CD4-positive, alpha-beta memory T cell (primary cell): ENCODE results near the gene PTPRH. TPM values are rescaled to one million over a fixed set of nuclear protein-coding genes. Genes with fewer than 3 reads are reported as not detected.

Source experiments
- CTCF ChIA-PET: fragments of 350-600 bp; sonication (Branson Sonifier 250); formaldehyde crosslinking; loops from one replicate; lab custom pipeline; 2021; ENCODE audit warnings: inconsistent platforms; ENCODE audit not compliant: partially characterized antibody; lab: Charles Lee
- POLR2A ChIA-PET: fragments of 350-600 bp; sonication (Branson Sonifier 250); formaldehyde crosslinking; loops from one replicate; lab custom pipeline; 2021; ENCODE audit not compliant: partially characterized antibody; lab: Charles Lee
- DNase-seq, 5 donors: peaks; one replicate each; pipeline versions ENCODE4 v3.0.0 to v3.0.0-alpha.2; 2020 to 2022; ENCODE audit warnings: mixed read lengths in 1 of 5
- H3K27ac ChIP-seq: one replicate; pipeline ENCODE4 v1.7.0; 2013; ENCODE audit warnings: low read depth, low read length
- H3K27me3 ChIP-seq: 2 replicates; pipeline ENCODE4 v1.7.0; 2013; ENCODE audit warnings: mild to moderate bottlenecking, low read length, moderate library complexity; ENCODE audit not compliant: insufficient read depth
- H3K36me3 ChIP-seq: 2 replicates; pipeline ENCODE4 v1.7.0; 2013; ENCODE audit warnings: mild to moderate bottlenecking, low read length, moderate library complexity; ENCODE audit not compliant: insufficient read depth
- H3K4me1 ChIP-seq: 2 replicates; pipeline ENCODE4 v1.7.0; 2013; ENCODE audit warnings: mild to moderate bottlenecking, low read length, moderate library complexity; ENCODE audit not compliant: insufficient read depth
- H3K4me3 ChIP-seq, 2 donors: one replicate each; pipeline ENCODE4 v1.7.0; 2013; ENCODE audit warnings: low read length in 2 of 2, mild to moderate bottlenecking in 1 of 2
- H3K9me3 ChIP-seq, 2 donors: one replicate each; pipeline ENCODE4 v1.7.0; 2013; ENCODE audit warnings: low read length in 2 of 2, control low read depth in 1 of 2; ENCODE audit not compliant: control insufficient read depth in 1 of 2
- H3K27ac Mint-ChIP-seq, 7 donors: one replicate each; pipeline ENCODE4 v1.8.0; 2020 to 2021; ENCODE audit warnings: mixed read lengths in 7 of 7, mild to moderate bottlenecking in 6 of 7, inconsistent platforms in 3 of 7, moderate library complexity in 3 of 7
- H3K27me3 Mint-ChIP-seq, 2 donors: one replicate each; pipeline ENCODE4 v1.8.0; 2020 to 2021; ENCODE audit warnings: mixed read lengths in 2 of 2
- H3K36me3 Mint-ChIP-seq, 2 donors: one replicate each; pipeline ENCODE4 v1.8.0; 2020 to 2021; ENCODE audit warnings: mixed read lengths in 2 of 2, inconsistent platforms in 1 of 2, mild to moderate bottlenecking in 1 of 2
- H3K4me1 Mint-ChIP-seq, 4 donors: one replicate each; pipeline ENCODE4 v1.8.0; 2020 to 2021; ENCODE audit warnings: mixed read lengths in 4 of 4, mild to moderate bottlenecking in 1 of 4
- H3K4me3 Mint-ChIP-seq, 8 donors: one replicate each; pipeline ENCODE4 v1.8.0; 2020 to 2021; ENCODE audit warnings: mixed read lengths in 8 of 8, mild to moderate bottlenecking in 7 of 8, moderate library complexity in 6 of 8, inconsistent platforms in 3 of 8
- H3K9me3 Mint-ChIP-seq, 8 donors: one replicate each; pipeline ENCODE4 v1.8.0; 2020 to 2021; ENCODE audit warnings: mixed read lengths in 8 of 8, mild to moderate bottlenecking in 5 of 8, inconsistent platforms in 3 of 8, moderate library complexity in 1 of 8
- intact Hi-C: fragments of 100-400 bp; cut with micrococcal nuclease; formaldehyde crosslinking; loops from one replicate; pipeline ENCODE4 v1.15.1; 2023
- polyA plus RNA-seq, 2 donors: library from polyadenylated mRNA; unstranded; fragments of 300-500 nt; fragmentation: Illumina TruSeq; gene quantifications; one replicate each; pipeline ENCODE4 v1.2.3, GENCODE V29; 2021
- total RNA-seq, 2 experiments: library from RNA; stranded (reverse); gene quantifications; one replicate each; pipeline ENCODE4 v1.2.3, GENCODE V29; 2021

PTPRH gene
- total and polyA plus RNA-seq, 4 experiments from 2014 or later = not detected

DNA sequence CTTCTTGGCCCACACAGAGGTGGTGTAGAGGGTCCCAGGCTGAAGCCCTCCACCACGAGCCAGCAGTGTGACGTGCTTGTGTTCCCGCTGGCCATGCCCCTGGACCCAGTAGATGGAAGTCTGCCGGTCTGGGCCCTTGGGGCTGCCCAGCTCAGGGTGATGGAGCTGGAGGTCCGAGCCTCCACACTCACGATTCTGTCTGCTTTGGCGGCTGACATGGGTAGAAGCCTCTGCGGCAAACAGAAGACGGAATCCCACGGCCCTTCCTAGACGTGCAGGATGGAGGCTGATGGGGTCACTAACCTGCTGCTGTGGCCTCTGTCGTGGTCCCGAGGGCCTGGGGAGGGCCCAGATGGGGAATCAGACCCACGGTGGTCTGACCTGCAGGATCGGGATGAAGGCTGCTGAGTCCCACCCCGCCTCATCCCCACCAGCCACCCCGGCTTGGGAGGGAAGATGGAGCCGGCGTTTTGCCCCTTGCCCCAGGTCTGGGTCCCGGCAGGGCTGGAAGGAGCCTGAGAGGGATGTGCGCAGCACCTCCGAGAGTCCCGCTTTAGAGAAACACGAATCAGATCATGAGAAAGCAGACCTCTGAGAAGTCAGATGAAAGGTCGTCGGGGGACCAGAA lies 14.9 kb upstream of the PTPRH start:
- no peak for DNase-seq
- no peaks in the 10 kb centered on the region for H3K27me3 Mint-ChIP-seq
- no peak overlapping the region for H3K27ac ChIP-seq
- ChIA-PET POLR2A (no interaction called here), CTCF (no interaction called here)
- H3K9me3 ChIP-seq = no peaks in the 10 kb centered on the region
- peaks cover 0 to 7% (median 1%) of the 10 kb centered on the region in 4 donors for H3K4me1 Mint-ChIP-seq
- H3K4me1 ChIP-seq = no peaks in the 10 kb centered on the region
- no peak overlapping the region for H3K4me3 ChIP-seq
- intact Hi-C loops = loop anchor here (5.0 kb wide), 1 partner anchor 33 kb away; the partner anchor contains the start of gene PPP6R1
- H3K36me3 Mint-ChIP-seq = peaks cover 18 to 31% of the 10 kb centered on the region in 2 donors
- H3K9me3 Mint-ChIP-seq = peaks cover 0 to 11% (median 3%) of the 10 kb centered on the region in 8 donors
- no peak overlapping the region for H3K4me3 Mint-ChIP-seq
- peaks cover 11% of the 10 kb centered on the region for H3K36me3 ChIP-seq
- no peak overlapping the region for H3K27ac Mint-ChIP-seq
- H3K27me3 ChIP-seq = no peaks in the 10 kb centered on the region

DNA sequence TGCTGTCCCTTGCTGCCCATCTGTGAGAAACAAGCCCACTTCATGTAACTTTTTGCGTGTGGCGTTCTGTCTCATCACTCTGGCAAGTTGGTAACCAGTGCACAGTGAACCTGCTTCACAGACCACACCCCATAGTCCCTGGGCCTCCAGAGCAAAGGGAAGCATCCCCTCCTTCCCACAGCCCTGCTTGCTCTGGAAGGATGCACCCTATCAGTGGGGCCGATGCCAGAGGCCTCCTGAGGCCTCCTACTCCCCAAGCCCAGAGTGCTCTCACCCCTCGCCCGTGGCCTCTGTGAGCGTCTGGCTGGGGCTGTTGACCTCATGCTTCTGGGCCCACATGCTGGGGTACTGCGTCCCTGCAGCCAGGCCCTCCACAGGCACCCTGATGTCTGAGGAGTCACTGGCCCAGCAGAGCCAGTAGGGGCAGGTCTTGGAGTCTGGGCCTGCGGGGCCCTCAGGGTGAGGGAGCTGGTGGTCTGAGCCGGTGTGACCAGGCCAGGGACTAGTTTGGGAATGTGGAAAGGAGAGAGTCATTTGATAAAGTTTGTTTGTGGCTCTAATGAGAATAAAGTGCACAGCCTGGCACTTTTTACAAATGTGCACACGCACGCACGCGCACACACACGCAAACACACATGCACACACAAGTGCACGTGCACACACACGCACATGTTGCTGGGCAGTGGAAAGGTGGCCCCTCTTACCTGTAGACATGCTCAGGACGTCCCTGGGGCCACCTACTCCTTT lies 14.2 kb upstream of the PTPRH start:
- H3K9me3 Mint-ChIP-seq = peaks cover 0 to 11% (median 3%) of the 10 kb centered on the region in 8 donors
- intact Hi-C loops = loop anchor here (5.0 kb wide), 1 partner anchor 34 kb away; the partner anchor contains the start of gene PPP6R1
- H3K4me1 Mint-ChIP-seq = peaks cover 0 to 7% (median 1%) of the 10 kb centered on the region in 4 donors

GRCh38 chr19:55220525-55220924 lies 11.2 kb upstream of the PTPRH start:
- ChIA-PET CTCF (interaction anchor here (0.9 to 1.3 kb wide), 2 partner anchors 39 to 71 kb away, joined by 3 read pairs; no protein-coding TSS in a partner anchor), POLR2A (no interaction called here)
- Histone ChIP-seq H3K36me3 (no peaks in the 10 kb centered on the region), H3K27ac (no peak overlapping the region), H3K9me3 (no peaks in the 10 kb centered on the region), H3K4me1 (peaks cover 11% of the 10 kb centered on the region), H3K4me3 (no peak overlapping the region), H3K27me3 (no peaks in the 10 kb centered on the region)
- no peak overlapping the region for H3K27ac Mint-ChIP-seq
- H3K27me3 Mint-ChIP-seq = peaks cover 6 to 11% of the 10 kb centered on the region in 2 donors
- H3K9me3 Mint-ChIP-seq = peaks cover 0 to 17% (median 8%) of the 10 kb centered on the region in 8 donors
- peaks cover 4 to 9% of the 10 kb centered on the region in 2 donors for H3K36me3 Mint-ChIP-seq
- H3K4me3 Mint-ChIP-seq = no peak overlapping the region
- no peak for DNase-seq
- H3K4me1 Mint-ChIP-seq = peaks cover 5 to 14% (median 9%) of the 10 kb centered on the region in 4 donors
- intact Hi-C loops = loop anchor here (5.0 kb wide), 1 partner anchor 37 kb away; the partner anchor contains the start of gene PPP6R1

More for the DNA sequence above, 14.2 kb upstream of the PTPRH start:
- DNase-seq = no peak
- Histone ChIP-seq H3K4me3 (no peak overlapping the region), H3K27me3 (no peaks in the 10 kb centered on the region), H3K9me3 (no peaks in the 10 kb centered on the region), H3K4me1 (no peaks in the 10 kb centered on the region), H3K27ac (no peak overlapping the region), H3K36me3 (peaks cover 5% of the 10 kb centered on the region)
- ChIA-PET CTCF (no interaction called here), POLR2A (no interaction called here)
- Mint-ChIP-seq H3K27me3 (no peaks in the 10 kb centered on the region), H3K4me3 (peak overlapping the region in 1 of 8 donors; percentile 45), H3K27ac (no peak overlapping the region), H3K36me3 (peaks cover 18 to 27% of the 10 kb centered on the region in 2 donors)

DNA sequence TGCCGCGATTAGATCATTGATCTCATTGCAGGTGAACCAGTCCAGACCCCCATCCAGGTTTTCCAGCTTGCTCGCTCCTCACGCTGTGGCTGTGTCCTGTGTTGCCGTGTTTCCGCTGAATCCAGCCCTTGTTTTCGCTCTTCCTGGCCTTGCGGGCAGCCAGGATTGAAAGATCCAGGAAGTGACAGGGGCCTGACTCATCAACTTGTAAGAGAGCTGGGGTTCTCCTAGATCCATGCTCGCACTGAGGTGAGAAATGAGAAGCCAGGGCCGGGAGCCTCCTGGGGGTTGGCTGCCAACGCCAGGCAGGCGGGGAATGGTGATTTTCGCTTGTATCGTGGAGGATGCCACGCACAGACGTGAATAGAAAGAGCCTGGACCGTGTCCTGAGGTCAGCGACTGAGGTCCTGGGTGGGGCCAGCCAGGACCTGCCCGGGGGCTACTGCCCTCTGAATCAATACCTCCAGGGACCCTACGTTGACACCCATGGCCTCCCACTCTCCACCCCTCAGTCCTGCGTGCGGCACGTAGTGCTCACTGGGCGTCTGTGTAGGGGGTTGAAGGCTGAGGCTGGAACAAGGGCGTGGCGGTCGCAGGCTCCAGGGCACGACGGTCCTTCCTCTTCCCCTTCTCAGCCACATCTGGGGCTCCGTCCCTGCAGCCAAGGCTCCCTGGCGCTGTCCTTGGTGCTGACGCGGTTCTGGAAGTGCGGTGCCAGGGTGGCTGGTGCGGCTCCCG lies 7.3 kb upstream of the PTPRH start:
- peaks cover 2 to 11% of the 10 kb centered on the region in 2 donors for H3K36me3 Mint-ChIP-seq
- peak overlapping the region in 3 of 8 donors; percentile 22 to 41 (median 35) for H3K4me3 Mint-ChIP-seq
- Histone ChIP-seq H3K9me3 (no peaks in the 10 kb centered on the region), H3K36me3 (no peaks in the 10 kb centered on the region), H3K4me1 (peaks cover 11% of the 10 kb centered on the region), H3K4me3 (no peak overlapping the region), H3K27me3 (no peaks in the 10 kb centered on the region), H3K27ac (no peak overlapping the region)
- CTCF ChIA-PET = interaction anchor here (1.2 kb wide), 1 partner anchor 76 kb away, joined by 4 read pairs; no protein-coding TSS in a partner anchor
- peak; percentile 11 to 53 (median 23) for DNase-seq
- intact Hi-C loops = no loop called here
- POLR2A ChIA-PET = interaction anchor here (1.2 kb wide), 1 partner anchor 43 kb away, joined by 4 read pairs; the partner anchor contains the start of gene PPP6R1
- H3K27me3 Mint-ChIP-seq = peaks cover 21 to 23% of the 10 kb centered on the region in 2 donors
- H3K9me3 Mint-ChIP-seq = peaks cover 0 to 33% (median 21%) of the 10 kb centered on the region in 8 donors
- H3K4me1 Mint-ChIP-seq = peaks cover 3 to 16% (median 9%) of the 10 kb centered on the region in 4 donors
- H3K27ac Mint-ChIP-seq = peak overlapping the region in 2 of 7 donors; percentile 42 to 76

GRCh38 chr19:55213547-55213946 lies 4.2 kb upstream of the PTPRH start:
- no peak overlapping the region for H3K4me3 ChIP-seq
- H3K4me1 ChIP-seq = peaks cover 11% of the 10 kb centered on the region
- Mint-ChIP-seq H3K27me3 (peaks cover 21 to 32% of the 10 kb centered on the region in 2 donors), H3K36me3 (peaks cover 0 to 4% of the 10 kb centered on the region in 2 donors), H3K9me3 (peaks cover 0 to 24% (median 20%) of the 10 kb centered on the region in 8 donors), H3K4me3 (no peak overlapping the region), H3K4me1 (peaks cover 3 to 16% (median 6%) of the 10 kb centered on the region in 4 donors), H3K27ac (no peak overlapping the region)
- POLR2A ChIA-PET = no interaction called here
- DNase-seq = no peak
- intact Hi-C loops = no loop called here
- H3K9me3 ChIP-seq = no peaks in the 10 kb centered on the region
- H3K27me3 ChIP-seq = no peaks in the 10 kb centered on the region
- CTCF ChIA-PET = no interaction called here
- no peaks in the 10 kb centered on the region for H3K36me3 ChIP-seq
- no peak overlapping the region for H3K27ac ChIP-seq

- ChIA-PET POLR2A (interaction anchor here (0.8 kb wide), 1 partner anchor 33 kb away, joined by 3 read pairs; no protein-coding TSS in a partner anchor), CTCF (no interaction called here)
- no peak overlapping the region for H3K4me3 Mint-ChIP-seq
- Histone ChIP-seq H3K9me3 (no peaks in the 10 kb centered on the region), H3K36me3 (no peaks in the 10 kb centered on the region), H3K4me1 (peaks cover 11% of the 10 kb centered on the region), H3K4me3 (no peak overlapping the region), H3K27ac (no peak overlapping the region), H3K27me3 (no peaks in the 10 kb centered on the region)
- peaks cover 21 to 32% of the 10 kb centered on the region in 2 donors for H3K27me3 Mint-ChIP-seq
- H3K36me3 Mint-ChIP-seq = peaks cover 0 to 4% of the 10 kb centered on the region in 2 donors
- intact Hi-C loops = loop anchor here (1.0 kb wide), 2 partner anchors 206 to 291 kb away; no protein-coding TSS in a partner anchor
- DNase-seq = peak in 4 of 5 donors; percentile 12 to 21 (median 16)
- H3K27ac Mint-ChIP-seq = no peak overlapping the region
- peaks cover 0 to 24% (median 20%) of the 10 kb centered on the region in 8 donors for H3K9me3 Mint-ChIP-seq
- H3K4me1 Mint-ChIP-seq = peaks cover 3 to 16% (median 6%) of the 10 kb centered on the region in 4 donors
Observed at GRCh38 chr19:55212447-55212846, 3.1 kb upstream of the PTPRH start.
